MM.1S (cell line): ENCODE data around the gene AMOTL1.

Experiments used
- EZH2 ChIP-seq: fragments of 300-600 bp; sonication (generic); optimal IDR thresholded peaks from 2 replicates; pipeline ENCODE3; 2017; ENCODE audit warnings: low read depth, mild to moderate bottlenecking, antibody characterized with exemption, low read length, mixed read lengths
- EZH2phosphoT487 ChIP-seq: fragments of 300-600 bp; sonication (generic); IDR thresholded peaks from 2 replicates; pipeline ENCODE4 v1.6.1; 2018; ENCODE audit warnings: antibody characterized with exemption, low read length
- TF ChIP-seq, protein P1 (sequence below): fragments of 300-600 bp; sonication (generic); IDR thresholded peaks from 2 replicates; pipeline ENCODE4 v1.5.1; 2016; ENCODE audit warnings: antibody characterized with exemption, low read length, mixed read lengths

DNA sequence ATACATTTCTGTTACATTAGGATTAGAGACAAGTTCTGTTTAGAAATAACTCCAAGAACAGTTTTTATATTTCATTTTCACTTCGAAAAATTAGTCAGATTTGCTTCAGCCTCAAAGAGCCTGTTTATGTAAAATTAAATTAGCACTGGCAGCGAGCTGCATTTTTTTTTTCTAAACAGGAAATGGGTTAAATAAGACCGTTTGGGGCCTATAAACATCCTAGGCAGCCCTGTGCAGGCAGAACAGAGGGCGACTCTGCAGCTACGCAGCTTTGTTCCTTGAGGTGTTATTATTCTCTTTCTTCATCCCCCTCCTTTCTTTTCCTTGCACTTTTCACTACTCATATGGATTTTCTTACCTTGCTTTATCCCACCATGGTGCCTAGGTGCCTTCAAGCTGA lies 156.5 kb downstream of the AMOTL1 start:
- TF ChIP-seq EZH2 (no peak), EZH2phosphoT487 (no peak)
- TF ChIP-seq, protein P1, sequence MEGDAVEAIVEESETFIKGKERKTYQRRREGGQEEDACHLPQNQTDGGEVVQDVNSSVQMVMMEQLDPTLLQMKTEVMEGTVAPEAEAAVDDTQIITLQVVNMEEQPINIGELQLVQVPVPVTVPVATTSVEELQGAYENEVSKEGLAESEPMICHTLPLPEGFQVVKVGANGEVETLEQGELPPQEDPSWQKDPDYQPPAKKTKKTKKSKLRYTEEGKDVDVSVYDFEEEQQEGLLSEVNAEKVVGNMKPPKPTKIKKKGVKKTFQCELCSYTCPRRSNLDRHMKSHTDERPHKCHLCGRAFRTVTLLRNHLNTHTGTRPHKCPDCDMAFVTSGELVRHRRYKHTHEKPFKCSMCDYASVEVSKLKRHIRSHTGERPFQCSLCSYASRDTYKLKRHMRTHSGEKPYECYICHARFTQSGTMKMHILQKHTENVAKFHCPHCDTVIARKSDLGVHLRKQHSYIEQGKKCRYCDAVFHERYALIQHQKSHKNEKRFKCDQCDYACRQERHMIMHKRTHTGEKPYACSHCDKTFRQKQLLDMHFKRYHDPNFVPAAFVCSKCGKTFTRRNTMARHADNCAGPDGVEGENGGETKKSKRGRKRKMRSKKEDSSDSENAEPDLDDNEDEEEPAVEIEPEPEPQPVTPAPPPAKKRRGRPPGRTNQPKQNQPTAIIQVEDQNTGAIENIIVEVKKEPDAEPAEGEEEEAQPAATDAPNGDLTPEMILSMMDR: no peak
